T-cell (primary cell): ENCODE results near the gene MT1M. TPM values are rescaled to one million over a fixed set of nuclear protein-coding genes. Genes with fewer than 3 reads are reported as not detected.

Experiments used
- ATAC-seq, 4 experiments: fragments of 200-7000 bp in 3 of 4; fragments of 150-1000 bp in 1 of 4; cut with Tn5 transposase; replicated peaks in 1 of 4; 1 replicate in 3 of 4; 2 replicates in 1 of 4; pipeline ENCODE4 v1.10.0; 2021; ENCODE audit warnings: moderate library complexity in 3 of 4, mild to moderate bottlenecking in 2 of 4, moderate number of reproducible peaks in 1 of 4
- CTCF ChIA-PET, 2 donors: fragments of 300-600 bp; sonication (Branson Sonifier 250); formaldehyde crosslinking; loops; one replicate each; lab custom pipeline; 2022; ENCODE audit warnings: antibody characterized with exemption in 2 of 2; lab: Charles Lee
- POLR2A ChIA-PET, 2 donors: fragments of 300-600 bp; sonication (Branson Sonifier 250); formaldehyde crosslinking; loops; one replicate each; lab custom pipeline; 2022; ENCODE audit warnings: antibody characterized with exemption in 2 of 2; lab: Charles Lee
- DNase-seq, 35 experiments: peaks; one replicate each; pipeline versions ENCODE4 v3.0.0 to v3.0.0-alpha.2; 2013 to 2023
- H3K27ac ChIP-seq: one replicate; pipeline ENCODE4 v1.5.1; 2013; ENCODE audit warnings: low read length
- H3K27me3 ChIP-seq, 2 experiments: replicated peaks in 1 of 2; 1 replicate in 1 of 2; 2 replicates in 1 of 2; pipeline versions ENCODE4 v1.6.1 to v1.7.0; 2013; ENCODE audit warnings: low read length in 1 of 2, mixed read lengths in 1 of 2; ENCODE audit not compliant: control insufficient read depth in 2 of 2, insufficient read depth in 2 of 2; ENCODE audit errors: extremely low read depth in 1 of 2
- H3K36me3 ChIP-seq, 2 donors: 1 replicate in 1 of 2; 2 replicates in 1 of 2; pipeline versions ENCODE4 v1.6.1 to v1.7.0; 2013; ENCODE audit warnings: low read length in 1 of 2; ENCODE audit not compliant: control insufficient read depth in 2 of 2, insufficient read depth in 1 of 2; ENCODE audit errors: extremely low read depth in 1 of 2
- H3K4me1 ChIP-seq, 2 experiments: 1 replicate in 1 of 2; 2 replicates in 1 of 2; pipeline versions ENCODE4 v1.6.1 to v1.7.0; 2013; ENCODE audit warnings: low read length in 2 of 2, mixed read lengths in 1 of 2; ENCODE audit not compliant: insufficient read depth in 2 of 2, control insufficient read depth in 1 of 2; ENCODE audit errors: extremely low read depth in 1 of 2
- H3K4me3 ChIP-seq, 2 donors: 1 replicate in 1 of 2; 2 replicates in 1 of 2; pipeline versions ENCODE4 v1.5.1 to v1.7.0; 2013; ENCODE audit warnings: mild to moderate bottlenecking in 2 of 2, low read length in 1 of 2, moderate library complexity in 1 of 2; ENCODE audit not compliant: control insufficient read depth in 1 of 2; ENCODE audit errors: extremely low read depth in 1 of 2
- H3K9me3 ChIP-seq: 2 replicates; pipeline ENCODE4 v1.7.0; 2013
- H3K27ac Mint-ChIP-seq, 2 donors: one replicate each; pipeline ENCODE4 v1.8.0; 2020 to 2021; ENCODE audit warnings: mild to moderate bottlenecking in 2 of 2, mixed read lengths in 2 of 2
- H3K27me3 Mint-ChIP-seq, 2 donors: one replicate each; pipeline ENCODE4 v1.8.0; 2021 to 2022; ENCODE audit warnings: mixed read lengths in 2 of 2
- H3K36me3 Mint-ChIP-seq: one replicate; pipeline ENCODE4 v1.8.0; 2021; ENCODE audit warnings: mixed read lengths
- H3K4me1 Mint-ChIP-seq, 3 donors: one replicate each; pipeline ENCODE4 v1.8.0; 2020 to 2022; ENCODE audit warnings: mixed read lengths in 3 of 3, mild to moderate bottlenecking in 1 of 3
- H3K4me3 Mint-ChIP-seq, 3 donors: one replicate each; pipeline ENCODE4 v1.8.0; 2020 to 2022; ENCODE audit warnings: mild to moderate bottlenecking in 3 of 3, mixed read lengths in 3 of 3, moderate library complexity in 3 of 3
- H3K9me3 Mint-ChIP-seq, 3 donors: one replicate each; pipeline ENCODE4 v1.8.0; 2020 to 2022; ENCODE audit warnings: mixed read lengths in 3 of 3
- WGBS: methylation state at CpG from one replicate; pipeline ENCODE4 v1.1.5; 2013; ENCODE audit warnings: missing lambda C conversion rate; ENCODE audit not compliant: insufficient coverage; 5-methylcytosine and 5-hydroxymethylcytosine counted together
- total RNA-seq, 35 experiments: library from RNA in 6 of 35; stranded (reverse) in 6 of 35; fragments of 120-200 nt in 1 of 35; gene quantifications; one replicate each; pipeline versions ENCODE4 v1.2.1 to v1.2.4 and lab custom pipeline; 2013 to 2026

Gene MT1M
- total RNA-seq, 5 donors from 2014 or later (not counting 1 experiment from before 2014, with no cell fraction given), result not detected

GRCh38 chr16:56610017-56610608 lies 22.3 kb upstream of the MT1M start:
- peaks cover 47 to 58% (median 51%) of the 10 kb centered on the region in 3 donors for H3K4me1 Mint-ChIP-seq
- H3K27ac ChIP-seq, result peak overlapping the region; percentile 95
- H3K4me1 ChIP-seq, result peaks cover 27 to 51% of the 10 kb centered on the region in 2 experiments
- H3K9me3 ChIP-seq, result no peaks in the 10 kb centered on the region
- ChIA-PET CTCF (interaction anchor here in 1 of 2 donors (1.0 to 2.3 kb wide), 4 partner anchors 9 to 92 kb away, joined by 3 to 8 read pairs (median 4); no protein-coding TSS in a partner anchor), POLR2A (interaction anchor here in 1 of 2 donors (0.5 to 1.6 kb wide), 4 partner anchors 11 to 97 kb away, joined by 3 to 5 read pairs (median 3); no protein-coding TSS in a partner anchor)
- H3K27me3 ChIP-seq, result no peaks in the 10 kb centered on the region
- H3K27ac Mint-ChIP-seq, result peak overlapping the region; percentile 93 to 98
- H3K9me3 Mint-ChIP-seq, result no peaks in the 10 kb centered on the region
- no peaks in the 10 kb centered on the region for H3K27me3 Mint-ChIP-seq
- WGBS, result 0% methylated on average over 10 of the region's 10 CpGs
- H3K4me3 Mint-ChIP-seq, result peak overlapping the region; percentile 91 to 96 (median 94)
- H3K36me3 ChIP-seq, result no peaks in the 10 kb centered on the region
- H3K4me3 ChIP-seq, result peak overlapping the region; percentile 66 to 67
- peak; percentile 22 to 78 (median 26) for ATAC-seq
- H3K36me3 Mint-ChIP-seq, result no peaks in the 10 kb centered on the region
- peak in 34 of 35 experiments; percentile 44 to 88 (median 70) for DNase-seq

GRCh38 chr16:56610609-56611111 lies 21.8 kb upstream of the MT1M start:
- Mint-ChIP-seq H3K4me1 (peaks cover 49 to 58% (median 51%) of the 10 kb centered on the region in 3 donors), H3K27ac (peak overlapping the region; percentile 93 to 98), H3K27me3 (no peaks in the 10 kb centered on the region), H3K9me3 (no peaks in the 10 kb centered on the region), H3K36me3 (no peaks in the 10 kb centered on the region), H3K4me3 (peak overlapping the region; percentile 72 to 96 (median 91))
- Histone ChIP-seq H3K9me3 (no peaks in the 10 kb centered on the region), H3K4me3 (no peak overlapping the region), H3K27me3 (no peaks in the 10 kb centered on the region), H3K4me1 (peaks cover 27 to 51% of the 10 kb centered on the region in 2 experiments), H3K27ac (peak overlapping the region; percentile 95), H3K36me3 (no peaks in the 10 kb centered on the region)
- ChIA-PET POLR2A (interaction anchor here in 1 of 2 donors (1.3 to 1.6 kb wide), 2 partner anchors 13 to 33 kb away, joined by 3 to 5 read pairs; no protein-coding TSS in a partner anchor), CTCF (interaction anchor here in 1 of 2 donors (1.0 to 2.3 kb wide), 3 partner anchors 10 to 92 kb away, joined by 3 to 8 read pairs (median 5); no protein-coding TSS in a partner anchor)
- WGBS, result 63% methylated on average over 2 of the region's 2 CpGs
- DNase-seq (peak in 2 of 35 experiments; percentile 17 to 29), ATAC-seq (peak in 2 of 4 experiments; percentile 5 to 34)

GRCh38 chr16:56611281-56611833 lies 21.1 kb upstream of the MT1M start:
- POLR2A ChIA-PET, result interaction anchor here in 1 of 2 donors (0.5 kb wide), 1 partner anchor 84 kb away, joined by 3 read pairs; no protein-coding TSS in a partner anchor
- H3K4me3 Mint-ChIP-seq, result peak overlapping the region in 2 of 3 donors; percentile 17 to 96
- WGBS, result 78% methylated on average over 1 of the region's 2 CpGs

GRCh38 chr16:56613706-56614105 lies 18.8 kb upstream of the MT1M start:
- ChIA-PET CTCF (interaction anchor here in 1 of 2 donors (1.1 to 2.0 kb wide), 2 partner anchors 10 to 88 kb away, joined by 3 to 6 read pairs; no protein-coding TSS in a partner anchor), POLR2A (no interaction called here)
- Mint-ChIP-seq H3K4me1 (peaks cover 39 to 44% (median 41%) of the 10 kb centered on the region in 3 donors), H3K27ac (no peak overlapping the region), H3K4me3 (no peak overlapping the region), H3K9me3 (no peaks in the 10 kb centered on the region), H3K36me3 (no peaks in the 10 kb centered on the region), H3K27me3 (peaks cover 0 to 19% of the 10 kb centered on the region in 2 donors)
- H3K27me3 ChIP-seq, result peaks cover 15 to 18% of the 10 kb centered on the region in 2 experiments
- no peak overlapping the region for H3K4me3 ChIP-seq
- H3K4me1 ChIP-seq, result peaks cover 23 to 42% of the 10 kb centered on the region in 2 experiments
- no peaks in the 10 kb centered on the region for H3K36me3 ChIP-seq
- no peak overlapping the region for H3K27ac ChIP-seq
- no peak for ATAC-seq
- no peak for DNase-seq
- no peaks in the 10 kb centered on the region for H3K9me3 ChIP-seq

More at GRCh38 chr16:56611281-56611833, 21.1 kb upstream of the MT1M start:
- H3K27me3 ChIP-seq, result peaks cover 0 to 3% of the 10 kb centered on the region in 2 experiments
- ATAC-seq (no peak), DNase-seq (no peak)
- H3K36me3 ChIP-seq, result no peaks in the 10 kb centered on the region
- H3K9me3 Mint-ChIP-seq, result no peaks in the 10 kb centered on the region
- CTCF ChIA-PET, result interaction anchor here (0.6 to 2.3 kb wide), 5 partner anchors 10 to 1124 kb away, joined by 3 to 8 read pairs (median 5); no protein-coding TSS in a partner anchor
- H3K36me3 Mint-ChIP-seq, result no peaks in the 10 kb centered on the region
- H3K4me1 Mint-ChIP-seq, result peaks cover 47 to 56% (median 49%) of the 10 kb centered on the region in 3 donors
- peak overlapping the region; percentile 95 for H3K27ac ChIP-seq
- H3K27me3 Mint-ChIP-seq, result no peaks in the 10 kb centered on the region
- H3K4me3 ChIP-seq, result no peak overlapping the region
- H3K4me1 ChIP-seq, result peaks cover 27 to 51% of the 10 kb centered on the region in 2 experiments
- peak overlapping the region; percentile 93 to 98 for H3K27ac Mint-ChIP-seq
- H3K9me3 ChIP-seq, result no peaks in the 10 kb centered on the region

- H3K36me3 ChIP-seq, result no peaks in the 10 kb centered on the region
- peak overlapping the region in 1 of 2 donors; percentile 29 for H3K27ac Mint-ChIP-seq
- H3K4me3 Mint-ChIP-seq, result no peak overlapping the region
- no peaks in the 10 kb centered on the region for H3K36me3 Mint-ChIP-seq
- H3K27me3 Mint-ChIP-seq, result peaks cover 0 to 22% of the 10 kb centered on the region in 2 donors
- peaks cover 16 to 18% of the 10 kb centered on the region in 2 experiments for H3K27me3 ChIP-seq
- no peak overlapping the region for H3K27ac ChIP-seq
- no peak for DNase-seq
- POLR2A ChIA-PET, result interaction anchor here in 1 of 2 donors (0.6 to 1.0 kb wide), 2 partner anchors 14 to 162 kb away, joined by 3 to 6 read pairs; no protein-coding TSS in a partner anchor
- H3K9me3 Mint-ChIP-seq, result no peaks in the 10 kb centered on the region
- H3K4me1 Mint-ChIP-seq, result peaks cover 32 to 36% (median 35%) of the 10 kb centered on the region in 3 donors
- peaks cover 17 to 33% of the 10 kb centered on the region in 2 experiments for H3K4me1 ChIP-seq
- CTCF ChIA-PET, result interaction anchor here in 1 of 2 donors (0.6 kb wide), 1 partner anchor 680 kb away, joined by 3 read pairs; no protein-coding TSS in a partner anchor
- no peak for ATAC-seq
- H3K4me3 ChIP-seq, result no peak overlapping the region
- H3K9me3 ChIP-seq, result no peaks in the 10 kb centered on the region
Observed at GRCh38 chr16:56614549-56614991, 17.9 kb upstream of the MT1M start.
